Stimulated activated CD8-positive, alpha-beta memory T cell treated with anti-CD3 and anti-CD28 coated beads, Interleukin-7, amount 100 ng/mL, for 4 hours (primary cell): Measurements from ENCODE around the gene PTPRN2.
"Not testable (repeated sequence)": the region's sequence is repeated elsewhere in the genome, so short reads cannot be mapped to it uniquely, and the experiment has no call there.

Experiments
- DNase-seq, 2 donors: peaks; one replicate each; pipeline ENCODE4 v3.0.0-alpha.2; 2020; ENCODE audit warnings: low read depth in 2 of 2

Gene PTPRN2

DNA sequence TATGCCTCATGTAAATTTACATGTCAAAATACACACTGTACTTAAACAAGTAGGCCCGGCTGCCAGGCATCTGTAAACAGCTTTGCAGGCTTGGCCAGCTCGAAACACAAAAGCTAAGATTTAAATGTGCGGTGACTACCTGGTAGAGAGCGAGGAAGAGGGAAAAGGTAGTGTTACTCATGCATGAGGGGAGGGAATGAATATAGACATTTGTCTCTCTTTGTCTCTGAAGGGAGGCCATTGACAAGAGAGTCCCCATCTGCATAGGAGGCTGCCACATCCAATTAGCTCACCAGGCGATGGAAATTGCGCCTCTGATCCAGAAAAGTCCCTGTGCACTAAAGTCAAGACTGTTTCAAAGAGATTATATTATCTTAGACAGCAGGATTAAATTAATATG lies 535.8 kb downstream of the PTPRN2 start:
- no peak for DNase-seq

DNA sequence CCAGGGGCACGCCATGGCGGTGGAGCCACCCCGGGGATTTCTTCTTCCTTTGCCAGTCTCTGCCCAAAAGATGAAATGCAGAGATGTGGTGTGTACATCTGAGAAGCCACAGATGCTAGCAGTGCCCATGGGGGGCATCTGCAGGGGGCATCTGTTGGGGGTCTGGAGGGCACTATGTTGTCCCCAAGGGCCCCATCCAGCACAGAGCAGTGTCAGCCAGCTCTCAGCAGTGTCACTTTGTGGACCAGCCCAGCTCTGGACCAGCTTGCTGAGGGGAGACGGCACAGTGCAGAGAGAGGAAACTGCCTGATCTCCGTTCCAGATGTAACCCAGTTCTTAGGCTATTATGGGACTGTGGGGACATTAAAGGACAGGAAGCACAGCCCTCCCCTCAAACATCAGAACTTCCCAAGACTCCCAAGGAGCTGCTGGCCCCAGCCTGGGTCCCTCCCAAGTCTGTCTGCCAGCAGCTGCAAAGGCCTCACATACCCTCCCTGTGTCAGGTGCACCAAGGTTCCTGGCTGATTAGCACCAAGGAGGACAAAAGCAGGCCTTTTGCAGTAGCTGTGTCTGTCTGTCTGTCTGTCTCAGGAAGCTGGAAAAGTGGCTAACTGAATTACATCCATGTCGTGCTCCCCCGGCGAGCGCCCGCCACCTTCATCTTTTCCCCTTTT lies 536.5 kb downstream of the PTPRN2 start:
- DNase-seq: no peak

GRCh38 chr7:158050441-158050977 lies 537.1 kb downstream of the PTPRN2 start:
- no peak for DNase-seq

DNA sequence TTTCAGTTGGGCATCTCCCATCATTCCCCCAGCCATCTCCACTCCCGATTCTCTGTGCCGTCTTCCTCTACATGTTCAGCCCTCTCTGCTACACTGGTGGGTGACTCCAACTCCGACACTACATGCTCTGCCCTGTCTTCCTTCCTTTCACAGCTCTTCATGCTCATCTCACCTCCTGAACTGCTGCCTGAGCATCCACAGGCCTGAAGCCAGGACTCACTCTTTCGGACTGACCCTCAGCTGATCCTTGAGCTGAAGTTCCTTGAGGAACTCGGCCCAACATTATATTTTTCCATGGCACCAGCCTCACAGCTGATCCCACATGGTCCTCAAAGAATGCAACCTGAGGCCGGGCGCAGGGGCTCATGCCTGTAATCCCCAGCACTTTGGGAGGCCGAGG lies 538.4 kb downstream of the PTPRN2 start:
- no peak for DNase-seq

DNA sequence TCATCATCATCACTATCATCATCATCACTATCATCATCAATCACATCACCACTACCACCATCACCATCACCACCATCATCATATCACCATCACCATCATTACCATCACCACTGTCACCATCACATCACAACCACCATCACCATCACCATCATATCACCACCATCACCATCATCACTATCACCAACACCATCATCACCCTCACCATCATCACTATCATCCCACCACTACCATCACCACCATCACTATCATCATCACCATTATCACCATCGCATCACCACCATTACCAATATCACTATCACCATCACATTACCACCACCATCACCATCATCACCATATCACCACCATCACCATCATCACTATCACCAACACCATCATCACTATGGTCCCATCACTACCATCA lies 539.1 kb downstream of the PTPRN2 start:
- DNase-seq: no peak

GRCh38 chr7:158047391-158048059 lies 540.1 kb downstream of the PTPRN2 start:
- DNase-seq: no peak

GRCh38 chr7:158046246-158046645 lies 541.4 kb downstream of the PTPRN2 start:
- not testable (repeated sequence) for DNase-seq

DNA sequence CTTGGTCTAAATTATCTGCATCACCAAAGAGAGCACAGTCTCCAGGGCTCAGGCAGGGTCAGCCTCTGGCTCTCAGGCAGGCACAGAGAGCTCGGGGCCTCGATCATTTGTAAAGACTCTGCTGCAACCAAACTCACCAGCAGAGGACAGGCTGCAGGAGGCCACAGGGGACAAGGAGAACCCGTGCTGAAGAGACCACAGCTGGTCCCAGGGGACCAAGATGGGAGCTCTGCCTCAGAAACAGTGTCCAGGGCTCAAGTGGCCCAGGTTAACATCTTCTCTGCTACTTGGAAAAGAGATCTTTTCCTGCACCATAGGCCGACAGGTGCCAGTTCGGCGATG lies 543.2 kb downstream of the PTPRN2 start:
- no peak for DNase-seq

DNA sequence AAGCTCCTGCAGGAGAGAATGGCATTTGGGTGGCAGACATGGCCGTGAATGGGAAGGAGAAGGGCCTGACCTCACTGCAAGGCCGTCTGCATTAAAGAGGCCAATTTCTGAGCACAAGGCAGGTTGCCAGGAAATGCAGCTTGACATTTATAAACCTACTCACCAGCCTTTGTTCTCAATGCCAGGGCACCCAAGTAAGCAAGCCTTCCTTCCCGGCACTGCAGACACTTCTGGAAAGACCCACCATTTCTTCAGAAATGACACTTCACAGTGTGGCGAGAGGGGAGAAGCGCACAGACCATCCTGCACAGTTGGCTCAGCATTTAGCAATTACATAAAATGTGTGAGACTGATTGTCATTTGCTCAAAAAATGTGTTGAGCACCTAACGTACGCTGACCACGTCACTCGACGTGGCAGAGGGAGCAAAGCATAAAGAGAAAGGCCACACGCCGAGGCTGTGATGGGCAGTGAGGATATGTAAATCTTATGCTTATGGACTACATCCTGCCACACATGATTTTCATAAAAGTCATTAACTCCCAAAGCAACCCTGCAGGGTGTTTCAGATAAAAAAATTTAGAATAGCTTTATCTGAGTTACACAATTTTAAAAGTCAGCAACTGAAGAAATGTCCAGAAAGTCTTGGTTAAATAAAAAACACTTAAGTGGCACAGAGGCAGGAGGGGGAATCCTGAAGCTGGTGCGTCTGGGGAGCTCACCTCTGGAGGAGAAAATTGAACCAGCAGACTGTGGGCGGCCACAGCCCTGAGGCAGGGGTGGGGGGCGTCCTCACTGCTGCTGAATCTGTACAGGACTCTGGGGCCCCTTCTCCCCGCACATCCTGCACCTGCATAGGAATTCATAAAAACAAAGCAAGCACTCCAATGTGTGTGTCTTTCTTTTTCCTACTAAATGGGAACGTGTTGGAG lies 543.8 kb downstream of the PTPRN2 start:
- DNase-seq: no peak

- no peak for DNase-seq
Measured at GRCh38 chr7:158042156-158042880, 545.3 kb downstream of the PTPRN2 start.

DNA sequence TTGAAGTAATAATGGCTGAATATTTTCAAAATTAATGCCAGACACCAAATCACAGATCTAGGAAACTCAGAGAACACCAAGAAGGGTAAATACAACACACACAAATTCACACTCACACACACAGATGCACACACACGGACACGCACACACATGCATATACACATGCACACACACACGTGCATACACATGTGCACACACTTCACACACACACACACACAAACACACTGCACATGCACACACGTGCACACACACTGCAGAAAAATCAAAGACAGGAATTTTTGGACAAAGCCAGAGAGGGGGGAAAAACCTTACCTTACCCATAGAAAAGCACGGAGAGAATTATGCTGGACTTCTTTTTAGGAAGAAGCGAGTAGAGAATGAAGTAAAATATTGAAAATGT lies 547.4 kb downstream of the PTPRN2 start:
- DNase-seq: no peak

DNA sequence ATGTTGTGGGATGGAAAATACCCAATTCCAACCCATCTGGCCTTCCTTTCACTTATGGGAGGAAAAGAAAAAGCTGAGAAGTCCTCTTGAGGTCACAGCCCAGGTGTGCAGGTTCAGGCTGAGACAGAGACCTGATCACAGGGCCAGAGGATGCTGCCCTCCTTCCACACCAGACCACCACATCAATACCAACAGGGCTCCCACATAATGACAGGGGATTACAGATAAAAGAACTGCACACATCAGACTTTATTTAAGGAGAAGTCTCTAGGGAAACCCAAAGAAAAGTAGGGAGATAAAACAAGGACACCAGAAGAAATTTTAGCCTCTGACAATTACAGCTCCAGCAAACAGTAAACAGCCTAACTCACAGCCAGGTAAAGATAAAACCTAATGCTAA lies 548.4 kb downstream of the PTPRN2 start:
- no peak for DNase-seq

DNA sequence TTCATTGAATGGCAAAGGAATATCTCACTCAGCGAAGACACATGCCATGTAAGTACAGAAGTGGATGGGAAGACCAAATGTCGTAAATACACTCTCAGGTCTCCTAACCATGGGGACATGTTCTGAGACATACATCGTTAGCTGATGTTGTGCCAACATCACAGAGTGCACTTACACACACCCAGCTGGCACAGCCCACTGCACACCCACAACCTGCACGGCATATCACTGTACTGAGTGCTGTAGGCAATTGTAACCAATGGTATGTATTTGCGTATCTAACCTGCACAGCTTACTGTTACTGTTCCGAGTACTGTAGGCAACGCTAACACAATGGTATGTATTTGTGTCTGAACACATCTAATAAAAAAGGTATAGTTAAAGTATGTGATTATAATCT lies 550.4 kb downstream of the PTPRN2 start:
- DNase-seq: no peak

GRCh38 chr7:158035343-158035742 lies 552.3 kb downstream of the PTPRN2 start:
- DNase-seq: no peak

DNA sequence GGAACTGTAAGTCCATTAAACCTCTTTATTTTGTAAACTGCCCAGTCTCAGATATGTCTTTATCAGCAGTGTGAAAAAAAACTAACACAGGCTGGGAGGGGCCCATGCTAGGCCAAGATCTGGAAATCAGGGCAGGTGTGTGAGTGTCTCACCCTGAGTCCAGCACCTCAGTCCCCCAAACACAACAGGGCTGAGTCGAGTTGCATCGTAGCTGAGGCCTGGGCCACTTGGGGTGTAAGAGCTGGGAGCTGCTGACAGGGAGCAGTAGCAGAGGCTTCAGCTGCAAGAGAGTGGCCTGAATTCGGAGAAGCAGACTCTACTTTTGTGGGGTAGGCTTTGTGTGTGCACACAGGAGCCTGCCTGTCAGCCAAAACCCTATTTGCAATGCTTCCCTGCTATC lies 553.1 kb downstream of the PTPRN2 start:
- DNase-seq: no peak

DNA sequence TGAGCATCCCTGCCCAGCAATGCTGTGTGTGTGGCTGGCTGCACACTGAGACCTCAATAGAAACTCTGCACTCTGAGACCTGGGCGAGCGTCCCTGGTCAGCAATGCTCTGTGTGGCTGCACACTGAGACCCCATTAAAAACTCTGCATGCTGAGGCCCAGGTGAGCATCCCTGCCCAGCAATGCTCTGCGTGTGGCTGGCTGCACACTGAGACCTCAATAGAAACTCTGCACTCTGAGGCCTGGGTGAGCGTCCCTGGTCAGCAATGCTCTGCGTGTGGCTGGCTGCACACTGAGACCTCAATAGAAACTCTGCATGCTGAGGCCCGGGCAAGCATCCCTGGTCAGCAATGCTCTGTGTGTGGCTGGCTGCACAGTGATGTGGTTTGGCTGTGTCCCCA lies 553.7 kb downstream of the PTPRN2 start:
- not testable (repeated sequence) for DNase-seq

DNA sequence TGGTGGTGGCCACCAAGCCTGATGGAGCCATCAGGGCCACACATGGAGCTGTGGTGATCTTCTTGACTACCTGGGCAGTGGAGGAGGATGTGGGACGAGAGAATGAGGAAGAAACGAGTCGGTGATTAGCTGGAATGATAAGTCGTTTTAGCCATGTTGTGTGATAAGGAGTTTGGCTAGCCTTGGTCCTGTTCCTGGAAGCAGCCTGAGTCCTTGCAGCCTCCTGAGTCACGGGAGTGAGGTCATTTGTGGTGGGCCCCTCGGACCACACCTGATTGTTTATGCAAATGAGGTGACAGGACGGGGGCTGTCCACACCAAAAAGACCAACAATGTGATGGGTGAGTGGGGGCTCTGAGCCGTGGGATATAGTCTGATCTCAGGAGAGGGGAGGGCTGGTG lies 554.4 kb downstream of the PTPRN2 start:
- no peak for DNase-seq

DNA sequence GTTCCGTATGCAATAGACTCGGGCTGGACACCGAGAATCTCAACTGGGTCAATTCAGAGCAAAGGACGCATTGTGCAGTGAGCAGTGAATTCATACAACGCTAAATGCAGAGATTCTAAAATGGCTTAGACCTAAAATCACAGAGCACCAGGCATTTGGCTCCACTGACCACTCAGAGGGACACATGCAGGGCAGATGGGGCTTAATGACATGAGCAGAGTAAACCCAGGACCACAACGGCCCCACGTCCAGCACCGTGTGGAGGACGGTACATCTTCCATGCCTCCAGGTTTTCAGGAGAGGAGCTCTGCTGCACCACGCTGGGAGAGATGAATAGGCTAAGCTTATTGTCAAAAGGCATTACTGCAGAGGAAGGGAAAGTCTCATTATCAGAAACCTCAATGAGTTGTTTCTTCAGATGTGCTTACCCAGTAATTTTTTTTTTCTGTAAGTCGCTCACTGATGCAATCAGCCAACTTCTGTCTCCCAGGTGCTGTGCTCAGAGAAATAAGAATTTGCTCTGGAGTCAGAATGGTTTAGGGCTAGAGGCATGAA lies 555.0 kb downstream of the PTPRN2 start:
- DNase-seq: no peak

- DNase-seq: no peak
Measured at GRCh38 chr7:158031867-158032308, 555.7 kb downstream of the PTPRN2 start.

GRCh38 chr7:158030566-158030965 lies 557.1 kb downstream of the PTPRN2 start:
- DNase-seq: no peak

- DNase-seq: no peak
Measured at GRCh38 chr7:158030071-158030470, 557.6 kb downstream of the PTPRN2 start.
